CD4-positive, alpha-beta T cell (primary cell): Measurements from ENCODE around the gene PAK6. TPM values are rescaled to one million over a fixed set of nuclear protein-coding genes. Genes with fewer than 3 reads are reported as not detected.
A peak's percentile ranks its signal among the peaks of the same experiment; 100 is the strongest.

ENCODE experiments used
- ATAC-seq: fragments of 200-7000 bp; cut with Tn5 transposase; one replicate; pipeline ENCODE4 v1.10.0; 2022; ENCODE audit warnings: mild to moderate bottlenecking; ENCODE audit not compliant: poor library complexity
- CTCF ChIA-PET: fragments of 350-600 bp; sonication (Branson Sonifier 250); formaldehyde crosslinking; loops from one replicate; lab custom pipeline; 2021; ENCODE audit warnings: antibody characterized with exemption, inconsistent platforms; lab: Charles Lee
- POLR2A ChIA-PET: fragments of 350-600 bp; sonication (Branson Sonifier 250); formaldehyde crosslinking; loops from one replicate; lab custom pipeline; 2021; ENCODE audit warnings: antibody characterized with exemption, inconsistent platforms; lab: Charles Lee
- DNase-seq, 14 experiments: peaks; one replicate each; pipeline ENCODE4 v3.0.0-alpha.2; 2013 to 2020; ENCODE audit warnings: mixed read lengths in 2 of 14
- H3K27ac ChIP-seq, 2 donors: one replicate each; pipeline versions ENCODE4 v1.5.1 to v1.7.0; 2013; ENCODE audit warnings: low read length in 2 of 2, low read depth in 1 of 2, mild to moderate bottlenecking in 1 of 2
- H3K27me3 ChIP-seq, 2 experiments: 1 replicate in 1 of 2; 2 replicates in 1 of 2; pipeline versions ENCODE4 v1.6.1 to v1.7.0; 2013; ENCODE audit warnings: low read length in 2 of 2, control low read depth in 1 of 2, mild to moderate bottlenecking in 1 of 2, moderate library complexity in 1 of 2; ENCODE audit not compliant: insufficient read depth in 2 of 2, control insufficient read depth in 1 of 2
- H3K36me3 ChIP-seq: one replicate; pipeline ENCODE4 v1.6.1; 2013; ENCODE audit warnings: low read length, control low read depth; ENCODE audit not compliant: insufficient read depth
- H3K4me1 ChIP-seq: one replicate; pipeline ENCODE4 v1.6.1; 2013; ENCODE audit warnings: low read length, control low read depth; ENCODE audit not compliant: insufficient read depth
- H3K4me3 ChIP-seq: one replicate; pipeline ENCODE4 v1.5.1; 2013; ENCODE audit warnings: mild to moderate bottlenecking, low read length, moderate library complexity
- H3K9me3 ChIP-seq, 2 experiments: 1 replicate in 1 of 2; 2 replicates in 1 of 2; pipeline versions ENCODE4 v1.6.1 to v1.7.0; 2013; ENCODE audit warnings: low read length in 2 of 2, mild to moderate bottlenecking in 2 of 2, control low read depth in 1 of 2, moderate library complexity in 1 of 2; ENCODE audit not compliant: control insufficient read depth in 1 of 2, insufficient read depth in 1 of 2
- H3K27ac Mint-ChIP-seq: one replicate; pipeline ENCODE4 v1.8.0; 2020; ENCODE audit warnings: mixed read lengths
- H3K27me3 Mint-ChIP-seq: one replicate; pipeline ENCODE4 v1.8.0; 2021; ENCODE audit warnings: mixed read lengths
- H3K36me3 Mint-ChIP-seq: one replicate; pipeline ENCODE4 v1.8.0; 2021; ENCODE audit warnings: low read depth, mixed read lengths
- H3K4me1 Mint-ChIP-seq: one replicate; pipeline ENCODE4 v1.8.0; 2021; ENCODE audit warnings: low read depth, mixed read lengths
- H3K4me3 Mint-ChIP-seq: one replicate; pipeline ENCODE4 v1.8.0; 2020; ENCODE audit warnings: mild to moderate bottlenecking, mixed read lengths
- H3K9me3 Mint-ChIP-seq: one replicate; pipeline ENCODE4 v1.8.0; 2020; ENCODE audit warnings: mixed read lengths
- intact Hi-C, 2 experiments: fragments of 100-400 bp; cut with DNase I in 1 of 2; cut with micrococcal nuclease in 1 of 2; formaldehyde crosslinking; loops; one replicate each; pipeline versions ENCODE4 v1.15.1 to v1.9.0; 2023 to 2025; cut with DNase I, micrococcal nuclease
- total RNA-seq, 174 experiments: library from RNA in 2 of 174; stranded (reverse) in 2 of 174; gene quantifications; one replicate each; pipeline ENCODE4 v1.2.3 and lab custom pipeline; 2021 to 2026
- TF ChIP-seq, protein P1 (sequence below): fragments of 200-600 bp; IDR thresholded peaks from one replicate; pipeline ENCODE4 v1.8.0; 2022; ENCODE audit warnings: antibody characterized with exemption, mild to moderate bottlenecking

PAK6 gene
- total RNA-seq, 2 experiments from 2014 or later = 0.34 to 0.36 TPM

DNA sequence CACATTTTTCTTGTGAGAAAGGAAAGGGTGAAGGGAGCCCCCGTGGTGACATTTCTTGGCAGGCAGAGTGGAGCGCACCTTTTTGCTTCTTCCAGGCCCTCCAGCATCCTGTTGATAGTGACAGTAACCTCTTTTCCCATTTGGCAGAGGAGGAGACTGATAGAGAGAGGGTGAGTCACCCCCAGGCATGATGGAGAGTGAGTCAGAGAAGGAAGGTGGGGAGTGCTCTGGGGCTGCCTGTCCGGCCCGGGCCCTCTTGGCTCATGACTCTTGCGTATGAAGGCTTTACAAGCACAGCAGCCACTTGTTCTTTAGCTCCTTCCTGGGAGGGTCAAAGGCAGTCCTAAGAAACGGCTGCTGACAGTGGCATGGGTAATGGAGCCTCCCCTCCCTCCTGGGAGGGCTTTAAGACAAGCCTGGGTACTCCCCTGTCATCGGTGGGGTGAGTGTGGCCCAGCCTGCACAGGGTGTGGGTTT, 28.0 kb downstream of the PAK6 start:
- no peak for ATAC-seq
- Mint-ChIP-seq H3K27me3 (no peaks in the 10 kb centered on the region), H3K4me3 (no peak overlapping the region), H3K9me3 (no peaks in the 10 kb centered on the region), H3K36me3 (no peaks in the 10 kb centered on the region), H3K27ac (no peak overlapping the region), H3K4me1 (no peaks in the 10 kb centered on the region)
- no peaks in the 10 kb centered on the region for H3K36me3 ChIP-seq
- no peak overlapping the region for H3K4me3 ChIP-seq
- no peaks in the 10 kb centered on the region for H3K9me3 ChIP-seq
- intact Hi-C loops = no loop called here
- H3K27me3 ChIP-seq = no peaks in the 10 kb centered on the region
- no peak overlapping the region for H3K27ac ChIP-seq
- CTCF ChIA-PET = no interaction called here
- TF ChIP-seq, protein P1, sequence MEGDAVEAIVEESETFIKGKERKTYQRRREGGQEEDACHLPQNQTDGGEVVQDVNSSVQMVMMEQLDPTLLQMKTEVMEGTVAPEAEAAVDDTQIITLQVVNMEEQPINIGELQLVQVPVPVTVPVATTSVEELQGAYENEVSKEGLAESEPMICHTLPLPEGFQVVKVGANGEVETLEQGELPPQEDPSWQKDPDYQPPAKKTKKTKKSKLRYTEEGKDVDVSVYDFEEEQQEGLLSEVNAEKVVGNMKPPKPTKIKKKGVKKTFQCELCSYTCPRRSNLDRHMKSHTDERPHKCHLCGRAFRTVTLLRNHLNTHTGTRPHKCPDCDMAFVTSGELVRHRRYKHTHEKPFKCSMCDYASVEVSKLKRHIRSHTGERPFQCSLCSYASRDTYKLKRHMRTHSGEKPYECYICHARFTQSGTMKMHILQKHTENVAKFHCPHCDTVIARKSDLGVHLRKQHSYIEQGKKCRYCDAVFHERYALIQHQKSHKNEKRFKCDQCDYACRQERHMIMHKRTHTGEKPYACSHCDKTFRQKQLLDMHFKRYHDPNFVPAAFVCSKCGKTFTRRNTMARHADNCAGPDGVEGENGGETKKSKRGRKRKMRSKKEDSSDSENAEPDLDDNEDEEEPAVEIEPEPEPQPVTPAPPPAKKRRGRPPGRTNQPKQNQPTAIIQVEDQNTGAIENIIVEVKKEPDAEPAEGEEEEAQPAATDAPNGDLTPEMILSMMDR = no peak
- peak in 1 of 14 experiments; percentile 41 for DNase-seq
- H3K4me1 ChIP-seq = no peaks in the 10 kb centered on the region
- POLR2A ChIA-PET = no interaction called here

DNA sequence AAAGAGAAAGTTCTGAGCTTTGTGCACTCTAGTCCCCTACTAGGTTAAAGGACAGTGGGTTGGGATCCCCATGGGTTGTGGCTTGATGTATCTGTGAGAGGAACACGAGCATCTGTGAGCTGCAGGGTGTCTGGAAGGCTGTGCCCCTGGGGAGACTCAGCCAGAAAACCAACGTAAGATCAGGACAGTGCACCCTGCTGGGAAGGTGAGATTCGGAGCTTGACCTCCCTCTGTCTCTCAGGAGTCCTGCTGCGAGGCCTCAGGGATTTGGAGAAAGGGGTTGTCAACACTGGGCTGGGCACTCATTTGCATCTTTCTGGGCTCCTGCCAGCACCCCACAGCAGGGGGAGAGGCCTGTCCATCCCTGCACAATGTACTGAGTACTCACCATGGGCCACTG, 28.8 kb downstream of the PAK6 start:
- no peak for DNase-seq
- Histone ChIP-seq H3K4me3 (no peak overlapping the region), H3K27ac (no peak overlapping the region), H3K4me1 (no peaks in the 10 kb centered on the region), H3K9me3 (no peaks in the 10 kb centered on the region), H3K27me3 (no peaks in the 10 kb centered on the region), H3K36me3 (no peaks in the 10 kb centered on the region)
- Mint-ChIP-seq H3K36me3 (no peaks in the 10 kb centered on the region), H3K4me1 (no peaks in the 10 kb centered on the region), H3K27ac (no peak overlapping the region), H3K9me3 (no peaks in the 10 kb centered on the region), H3K27me3 (no peaks in the 10 kb centered on the region), H3K4me3 (no peak overlapping the region)
- intact Hi-C loops = no loop called here
- ATAC-seq = no peak
- ChIA-PET CTCF (no interaction called here), POLR2A (no interaction called here)
- TF ChIP-seq, protein P1 = no peak

DNA sequence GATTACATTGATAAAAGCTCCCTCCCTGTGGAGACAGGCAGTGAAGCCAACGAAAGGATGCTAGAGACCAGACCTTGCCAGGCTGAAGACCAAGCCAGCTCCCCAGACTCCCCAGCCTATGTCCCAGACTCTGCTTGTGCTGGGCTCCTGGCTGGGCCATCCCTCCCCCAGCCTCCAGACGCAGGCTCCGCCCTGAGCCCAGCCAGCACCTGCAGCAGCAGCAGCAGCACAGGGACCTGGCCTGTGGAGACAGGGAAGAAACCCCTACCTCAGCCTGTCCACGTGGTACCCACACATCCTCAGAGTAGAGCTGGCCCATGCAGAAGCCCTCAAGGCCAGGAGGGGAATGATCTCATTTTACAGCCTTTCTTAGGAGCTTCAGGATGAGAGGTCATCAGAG, 30.7 kb downstream of the PAK6 start:
- intact Hi-C loops = loop anchor here (5.0 to 10.0 kb wide), 3 partner anchors 382 to 1565 kb away; no protein-coding TSS in a partner anchor
- ATAC-seq = no peak
- CTCF ChIA-PET = no interaction called here

More for the DNA sequence above, 30.7 kb downstream of the PAK6 start:
- POLR2A ChIA-PET = no interaction called here
- no peaks in the 10 kb centered on the region for H3K36me3 ChIP-seq
- H3K27me3 Mint-ChIP-seq = peaks cover 2% of the 10 kb centered on the region
- no peak overlapping the region for H3K27ac Mint-ChIP-seq
- H3K9me3 Mint-ChIP-seq = no peaks in the 10 kb centered on the region
- H3K4me3 ChIP-seq = no peak overlapping the region
- TF ChIP-seq, protein P1 = no peak
- DNase-seq = no peak
- H3K4me1 ChIP-seq = peaks cover 4% of the 10 kb centered on the region
- no peak overlapping the region for H3K27ac ChIP-seq
- H3K4me1 Mint-ChIP-seq = peaks cover 3% of the 10 kb centered on the region
- peaks cover 0 to 4% of the 10 kb centered on the region in 2 experiments for H3K9me3 ChIP-seq
- no peaks in the 10 kb centered on the region for H3K36me3 Mint-ChIP-seq
- no peak overlapping the region for H3K4me3 Mint-ChIP-seq
- no peaks in the 10 kb centered on the region for H3K27me3 ChIP-seq
